Measurements from ENCODE around the gene ADPGK.

The ADPGK gene

DNA sequence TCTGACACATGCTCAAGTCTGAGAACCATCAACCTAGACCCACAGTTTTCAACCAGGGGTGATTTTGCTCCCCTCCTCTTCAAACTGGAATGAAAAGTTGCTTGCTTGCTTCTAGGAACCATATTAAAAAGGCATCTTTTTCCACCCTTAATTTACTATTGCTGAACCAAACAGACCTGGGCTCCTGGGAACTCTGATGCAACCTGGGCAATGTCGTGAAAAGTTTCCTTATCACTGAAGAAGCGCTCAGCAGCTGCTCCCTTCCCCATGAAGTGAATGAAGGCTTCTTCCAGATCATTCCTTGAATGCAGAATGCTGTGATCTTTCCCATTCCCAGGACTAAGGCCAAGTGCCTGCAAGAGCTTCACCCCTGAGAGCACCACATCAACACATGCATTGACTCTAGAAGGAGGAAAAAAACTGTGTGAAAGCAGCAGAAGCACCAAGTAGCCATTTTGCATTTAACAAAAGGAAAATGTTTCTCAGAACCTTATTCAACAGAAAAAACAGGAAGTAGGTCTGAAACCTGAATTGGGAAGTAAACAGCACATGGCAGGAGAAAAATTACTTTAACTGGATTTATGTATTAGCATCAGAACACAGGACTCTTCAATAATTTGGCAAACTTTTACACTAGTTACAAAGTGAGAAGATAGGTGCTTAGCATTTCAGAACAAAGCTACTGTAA, 8.7 kb downstream of the ADPGK start:
- DNase-seq (ENCODE audit: extremely low spot score), result no peak
- ChIA-PET CTCF (interaction anchor here (1.0 to 1.7 kb wide), 3 partner anchors 23 to 53 kb away, joined by 4 to 7 read pairs (median 5); no protein-coding TSS in a partner anchor), POLR2A (no interaction called here)
- TF ChIP-seq, protein P1, sequence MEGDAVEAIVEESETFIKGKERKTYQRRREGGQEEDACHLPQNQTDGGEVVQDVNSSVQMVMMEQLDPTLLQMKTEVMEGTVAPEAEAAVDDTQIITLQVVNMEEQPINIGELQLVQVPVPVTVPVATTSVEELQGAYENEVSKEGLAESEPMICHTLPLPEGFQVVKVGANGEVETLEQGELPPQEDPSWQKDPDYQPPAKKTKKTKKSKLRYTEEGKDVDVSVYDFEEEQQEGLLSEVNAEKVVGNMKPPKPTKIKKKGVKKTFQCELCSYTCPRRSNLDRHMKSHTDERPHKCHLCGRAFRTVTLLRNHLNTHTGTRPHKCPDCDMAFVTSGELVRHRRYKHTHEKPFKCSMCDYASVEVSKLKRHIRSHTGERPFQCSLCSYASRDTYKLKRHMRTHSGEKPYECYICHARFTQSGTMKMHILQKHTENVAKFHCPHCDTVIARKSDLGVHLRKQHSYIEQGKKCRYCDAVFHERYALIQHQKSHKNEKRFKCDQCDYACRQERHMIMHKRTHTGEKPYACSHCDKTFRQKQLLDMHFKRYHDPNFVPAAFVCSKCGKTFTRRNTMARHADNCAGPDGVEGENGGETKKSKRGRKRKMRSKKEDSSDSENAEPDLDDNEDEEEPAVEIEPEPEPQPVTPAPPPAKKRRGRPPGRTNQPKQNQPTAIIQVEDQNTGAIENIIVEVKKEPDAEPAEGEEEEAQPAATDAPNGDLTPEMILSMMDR (IDR thresholded peaks at IDR 0.05; ENCODE audit: control extremely low read depth, extremely low read depth, low read depth, missing control alignments), result no peak

DNA sequence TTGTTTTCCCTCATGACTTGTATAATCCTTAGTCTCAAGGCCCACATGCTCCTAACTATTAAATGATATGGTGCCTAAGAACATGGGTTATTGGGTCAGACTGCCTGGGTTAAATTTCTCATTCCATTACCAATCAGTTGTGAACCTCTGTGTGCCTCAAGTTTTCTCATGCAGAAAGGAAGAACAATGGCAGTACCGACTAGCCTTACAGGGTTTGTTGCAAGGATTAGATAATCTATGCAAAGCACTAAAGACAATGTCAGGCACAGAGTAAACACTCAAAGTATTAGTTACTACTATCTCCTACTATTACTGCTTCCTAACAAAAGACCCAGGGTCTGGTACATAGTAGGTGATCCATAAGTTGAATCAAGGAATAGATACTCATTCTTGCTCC, 12.2 kb downstream of the ADPGK start:
- CTCF ChIA-PET, result interaction anchor here (0.9 to 1.4 kb wide), 2 partner anchors 49 to 50 kb away, joined by 3 to 5 read pairs; no protein-coding TSS in a partner anchor
- TF ChIP-seq, protein P1 (IDR thresholded peaks at IDR 0.05; ENCODE audit: control extremely low read depth, extremely low read depth, low read depth, missing control alignments), result no peak
- no peak for DNase-seq (ENCODE audit: extremely low spot score)
- POLR2A ChIA-PET, result no interaction called here

DNA sequence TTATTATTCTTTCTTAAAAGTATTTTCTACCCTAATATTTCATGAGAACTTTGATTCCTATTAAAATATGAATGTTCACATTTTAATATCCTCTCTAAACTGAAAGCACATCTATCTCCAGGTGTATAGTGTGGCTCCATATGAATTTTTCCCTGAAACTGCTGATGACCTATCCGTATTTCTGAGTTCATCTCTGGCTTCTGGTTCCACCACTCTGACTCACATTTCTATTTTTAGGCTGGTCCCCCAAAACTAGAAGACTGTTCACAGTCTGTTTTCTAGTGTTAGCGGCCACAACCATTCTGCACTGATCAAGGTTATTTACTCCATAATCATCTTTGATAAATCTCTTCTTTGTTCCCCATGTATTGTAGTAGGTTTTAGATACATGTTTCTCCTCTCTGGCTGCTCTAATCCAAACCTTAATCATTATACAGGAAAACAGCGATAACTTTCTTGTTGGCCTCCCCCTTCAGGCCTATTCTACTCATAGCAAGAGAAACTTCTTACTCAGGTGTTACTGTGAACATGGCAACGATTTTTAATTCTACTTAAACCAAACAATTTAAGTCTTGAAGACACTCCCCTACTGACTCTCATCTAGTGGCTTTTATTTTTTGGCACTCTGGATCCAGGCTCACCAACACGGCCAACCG, 12.8 kb downstream of the ADPGK start:
- ChIA-PET POLR2A (no interaction called here), CTCF (no interaction called here)
- no peak for DNase-seq (ENCODE audit: extremely low spot score)
- TF ChIP-seq, protein P1 (IDR thresholded peaks at IDR 0.05; ENCODE audit: control extremely low read depth, extremely low read depth, low read depth, missing control alignments), result no peak

DNA sequence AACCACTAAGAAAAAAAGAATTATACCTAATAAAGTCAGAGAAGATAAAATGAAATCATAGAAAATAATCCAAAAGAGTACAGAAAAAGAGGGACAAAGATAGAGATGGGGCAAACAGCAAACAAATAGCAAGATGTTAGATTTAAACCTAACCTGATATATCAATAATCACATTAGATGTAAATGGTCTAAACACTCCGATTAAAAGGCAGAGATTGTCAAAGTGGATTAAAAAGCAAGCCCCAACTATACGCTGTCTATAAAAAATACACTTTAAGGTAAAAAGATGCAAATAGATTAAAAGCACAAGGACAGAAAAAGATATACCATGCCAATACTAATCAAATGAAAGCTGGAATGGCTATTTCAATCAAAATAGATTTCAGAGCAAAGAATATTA, 16.8 kb downstream of the ADPGK start:
- DNase-seq (ENCODE audit: extremely low spot score), result no peak
- ChIA-PET POLR2A (no interaction called here), CTCF (interaction anchor here (1.0 to 2.2 kb wide), 3 partner anchors 10 to 45 kb away, joined by 3 to 7 read pairs (median 3); no protein-coding TSS in a partner anchor)
- TF ChIP-seq, protein P1 (IDR thresholded peaks at IDR 0.05; ENCODE audit: control extremely low read depth, extremely low read depth, low read depth, missing control alignments), result no peak

DNA sequence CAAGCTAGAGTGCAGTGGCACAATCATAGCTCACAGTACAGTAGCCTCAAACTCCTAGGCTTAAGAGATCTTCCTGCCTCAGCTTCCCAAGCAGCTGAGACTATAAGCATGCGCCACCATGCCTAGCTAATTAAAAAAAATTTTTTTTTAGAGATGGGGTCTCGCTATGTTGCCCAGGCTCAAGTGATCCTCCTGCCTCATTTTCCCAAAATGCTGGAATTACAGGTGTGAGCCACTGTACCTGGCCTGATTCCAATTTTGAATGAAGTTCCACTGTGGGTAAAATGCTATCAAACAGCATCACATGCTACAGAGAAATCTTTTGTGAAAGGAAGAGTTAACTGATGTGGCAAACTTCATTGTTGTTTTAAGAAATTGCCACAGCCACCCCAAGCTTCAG, 17.5 kb downstream of the ADPGK start:
- TF ChIP-seq, protein P1 (IDR thresholded peaks at IDR 0.05; ENCODE audit: control extremely low read depth, extremely low read depth, low read depth, missing control alignments), result no peak
- ChIA-PET POLR2A (no interaction called here), CTCF (interaction anchor here (1.3 to 2.2 kb wide), 3 partner anchors 19 to 44 kb away, joined by 3 to 7 read pairs (median 4); no protein-coding TSS in a partner anchor)
- DNase-seq (ENCODE audit: extremely low spot score), result no peak

DNA sequence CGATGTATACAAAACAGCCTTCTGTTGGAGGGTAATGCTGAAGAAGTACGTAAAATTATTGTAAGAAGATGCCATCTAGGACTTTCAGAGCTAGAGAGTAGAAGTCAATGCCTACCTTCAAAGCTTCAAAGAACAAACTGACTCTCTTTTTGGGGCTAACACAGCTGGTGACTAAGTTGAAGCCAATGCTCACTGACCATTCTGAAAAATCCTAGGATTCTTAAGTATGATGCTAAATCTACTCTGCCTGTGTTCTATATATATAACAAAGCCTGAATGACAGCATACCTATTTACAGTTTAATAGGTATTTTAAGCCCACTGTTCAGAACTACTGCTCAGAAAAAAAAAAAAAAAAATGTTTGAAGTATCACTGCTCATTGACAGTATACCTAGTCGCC, 18.9 kb downstream of the ADPGK start:
- ChIA-PET CTCF (interaction anchor here (0.8 to 1.9 kb wide), 4 partner anchors 16 to 93 kb away, joined by 3 to 4 read pairs (median 4); no protein-coding TSS in a partner anchor), POLR2A (no interaction called here)
- TF ChIP-seq, protein P1 (IDR thresholded peaks at IDR 0.05; ENCODE audit: control extremely low read depth, extremely low read depth, low read depth, missing control alignments), result no peak
- DNase-seq (ENCODE audit: extremely low spot score), result no peak
